ENCODE measurements around the gene IFITM5. TPM values are rescaled to one million over a fixed set of nuclear protein-coding genes. Genes with fewer than 3 reads are reported as not detected.
A peak's percentile ranks its signal among the peaks of the same experiment; 100 is the strongest.

Gene IFITM5
- total and polyA plus RNA-seq, 9 of the 15 experiments (the other 6 are each of a cell fraction or from before 2014, with no cell fraction given), result 0.19 TPM; not detected in 8

- TF ChIP-seq RERE (CRISPR knock-in tag; IDR thresholded peaks at IDR 0.05; ENCODE audit: borderline replicate concordance), result no peak
- TF ChIP-seq MXI1 (IDR thresholded peaks at IDR 0.05; ENCODE audit: low read depth, low read length), result no peak
- TF ChIP-seq SREBF2 (CRISPR knock-in tag; IDR thresholded peaks at IDR 0.05), result no peak
- no peak for TF ChIP-seq NR4A1 (CRISPR knock-in tag; IDR thresholded peaks at IDR 0.05)
- no peak for TF ChIP-seq NR4A1 (tag; IDR thresholded peaks at IDR 0.05)
- no peak for TF ChIP-seq NFXL1 (CRISPR knock-in tag; IDR thresholded peaks at IDR 0.05)
- TF ChIP-seq ZNF12 (CRISPR knock-in tag; IDR thresholded peaks at IDR 0.05), result 0 out of 2 replicates have a peak, but pooled peaks have one; percentile 30
- TF ChIP-seq POLR2G (IDR thresholded peaks at IDR 0.05; ENCODE audit: low read depth, low read length), result peak; percentile 78
- TF ChIP-seq ZNF23 (CRISPR knock-in tag; IDR thresholded peaks at IDR 0.05), result no peak
- TF ChIP-seq ZNF224 (CRISPR knock-in tag; IDR thresholded peaks at IDR 0.05), result no peak
- TF ChIP-seq ZNF395 (CRISPR knock-in tag; IDR thresholded peaks at IDR 0.05), result no peak
- TF ChIP-seq NCOA2 (IDR thresholded peaks at IDR 0.05; ENCODE audit: partially characterized antibody in 2 of 2), result no peak
- TF ChIP-seq TBP (optimal IDR thresholded peaks at IDR 0.05; ENCODE audit: low read depth, low read length), result peak; percentile 47
- no peak for TF ChIP-seq ZNF644 (tag; IDR thresholded peaks at IDR 0.05; ENCODE audit: low read depth)
- TF ChIP-seq ETS1 (conservative IDR thresholded peaks at IDR 0.05; ENCODE audit: control insufficient read depth, low read depth, low read length), result peak; percentile 25; the same call in 1 of the 2 replicates
- TF ChIP-seq ZNF639 (CRISPR knock-in tag; conservative IDR thresholded peaks at IDR 0.05 in 1 of 2, IDR thresholded peaks at IDR 0.05 in 1 of 2), result peak in 1 of 2 experiments; percentile 49; a peak in 1 of 4 replicates
- no peak for TF ChIP-seq ZNF766 (CRISPR knock-in tag; conservative IDR thresholded peaks at IDR 0.05)
These were observed 10.6 kb downstream of the IFITM5 start, which contains the start of gene PGGHG (continued) for GRCh38 chr11:288478-289397.

Data from K562 (cell line).